Stimulated activated CD8-positive, alpha-beta memory T cell treated with anti-CD3 and anti-CD28 coated beads, Interleukin-4, amount 100 ng/mL, for 24 hours (primary cell): ENCODE results near the gene RALGPS2.

Experiments used
- DNase-seq: peaks from one replicate; pipeline ENCODE4 v3.0.0-alpha.2; 2020; ENCODE audit warnings: low read depth

The RALGPS2 gene

GRCh38 chr1:178864326-178864725, 139.3 kb downstream of the RALGPS2 start:
- no peak for DNase-seq

- no peak for DNase-seq
Observed at GRCh38 chr1:178867670-178868069, 142.6 kb downstream of the RALGPS2 start.

DNA sequence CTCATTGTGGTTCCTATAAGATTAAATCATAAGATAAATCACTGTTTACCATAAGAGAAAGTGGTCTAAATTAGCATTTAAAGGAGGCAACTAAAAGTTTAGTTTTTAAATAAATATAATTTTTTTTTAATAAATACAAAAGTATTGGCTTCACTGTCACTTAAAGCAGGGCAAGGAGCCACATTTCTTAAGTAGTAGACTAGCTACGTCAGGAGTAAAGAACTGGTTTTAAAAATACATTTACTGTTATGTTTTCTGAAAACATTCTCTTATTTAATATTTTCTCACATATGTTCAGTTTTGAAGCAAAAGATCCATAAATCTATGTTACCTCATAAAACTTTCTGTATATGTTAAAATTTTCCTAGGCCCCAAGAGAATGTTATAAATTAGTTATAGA, 143.7 kb downstream of the RALGPS2 start:
- DNase-seq: no peak

GRCh38 chr1:178869119-178869697, 144.2 kb downstream of the RALGPS2 start:
- DNase-seq: no peak

DNA sequence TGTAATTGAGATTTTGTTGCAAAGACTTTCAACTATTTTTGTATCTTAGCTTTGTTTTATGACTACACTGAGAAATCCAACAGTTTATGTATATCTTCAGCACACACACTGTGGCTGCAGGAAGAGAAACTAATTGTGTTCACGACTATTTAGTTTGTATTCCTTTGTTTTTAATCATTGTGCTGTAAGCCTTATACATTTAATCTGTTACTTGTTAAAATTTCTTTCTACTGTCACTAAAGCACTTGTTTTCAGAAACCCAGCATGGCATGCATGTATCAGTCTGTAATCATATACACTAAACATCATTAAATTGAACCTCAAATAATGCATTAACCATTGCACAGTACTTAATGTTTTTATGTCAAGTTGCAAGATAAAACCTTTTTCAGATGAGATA, 145.2 kb downstream of the RALGPS2 start:
- DNase-seq: no peak

- DNase-seq: no peak
Observed at GRCh38 chr1:178870944-178871343, 145.9 kb downstream of the RALGPS2 start, which contains the start of gene ANGPTL1. TSS of gene ANGPTL1 (minus strand) at chr1:178871077. CDS start at chr1:178865776, 5,301 bp downstream.

- no peak for DNase-seq
Observed at GRCh38 chr1:178871551-178872320, 146.7 kb downstream of the RALGPS2 start.

DNA sequence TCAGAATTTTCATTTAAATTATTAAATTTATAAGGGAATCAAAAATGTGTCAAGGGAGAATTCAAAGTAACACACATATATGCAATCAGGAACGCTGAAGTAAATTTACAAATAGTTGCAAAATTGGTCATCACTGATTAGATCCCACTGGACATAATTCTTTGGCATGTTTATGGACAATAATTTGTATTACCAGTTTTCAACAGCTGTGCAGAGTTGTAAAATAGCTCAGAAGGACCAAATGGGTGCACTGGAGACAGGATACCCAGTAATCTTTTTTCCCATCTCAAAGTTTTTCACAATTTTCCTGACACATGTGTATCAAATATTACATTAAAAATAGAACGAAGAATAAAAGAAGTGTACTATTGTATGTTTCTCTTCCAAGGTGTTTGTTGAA, 149.9 kb downstream of the RALGPS2 start:
- no peak for DNase-seq

DNA sequence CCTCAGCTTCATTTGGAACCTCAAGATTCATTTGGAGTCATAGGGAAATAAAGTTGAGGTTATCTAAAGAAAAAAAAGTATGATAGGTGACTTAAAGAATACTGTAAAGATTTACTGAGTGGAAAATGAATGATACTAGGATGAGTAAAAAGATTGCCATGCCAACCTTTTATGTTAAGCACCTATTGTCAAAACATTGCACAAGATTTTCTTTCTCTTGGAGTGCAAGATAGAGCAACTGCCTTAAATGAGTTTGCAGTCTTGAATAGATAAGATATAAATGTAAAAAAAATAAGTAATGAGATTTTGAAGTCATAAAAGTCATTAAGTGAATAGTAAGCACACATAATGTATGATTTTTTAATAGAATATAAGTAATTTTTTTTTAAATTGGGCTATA, 150.9 kb downstream of the RALGPS2 start:
- no peak for DNase-seq

DNA sequence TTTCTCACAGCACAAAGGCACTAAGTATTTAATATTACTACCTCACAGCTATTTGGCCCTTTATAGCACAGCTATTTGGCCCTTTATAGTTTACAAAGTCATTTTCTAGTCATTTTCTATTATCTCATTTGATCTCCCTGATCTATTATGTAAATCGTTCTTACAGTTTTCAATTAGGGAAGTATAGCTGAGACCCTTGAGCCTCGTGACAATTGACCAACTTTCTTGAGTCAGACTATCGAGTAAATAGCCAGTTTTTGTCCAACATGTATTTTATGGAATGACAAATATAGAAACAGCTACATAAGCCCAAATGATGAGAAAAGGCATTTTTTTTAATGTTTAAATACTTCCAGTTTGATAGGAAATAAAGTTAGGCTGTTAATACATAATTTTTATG, 152.9 kb downstream of the RALGPS2 start:
- DNase-seq: no peak

DNA sequence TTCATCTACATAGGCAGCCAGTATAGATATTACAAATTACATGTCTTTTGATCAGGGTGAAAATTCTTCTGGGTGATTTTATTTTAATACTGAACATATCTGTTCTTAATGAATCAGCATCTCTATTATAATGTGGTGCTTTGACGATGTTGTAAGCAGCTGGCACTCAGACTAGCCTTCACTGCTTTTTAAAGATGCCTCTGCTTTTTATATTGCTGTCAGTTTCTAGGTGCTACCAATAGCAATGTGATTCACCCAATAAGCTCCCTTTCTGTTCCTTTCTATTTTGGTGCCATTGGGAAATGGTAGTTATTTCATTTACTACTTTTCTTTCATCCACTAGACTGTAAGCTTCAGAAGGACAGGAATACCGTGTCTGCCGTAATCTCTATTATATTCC, 156.9 kb downstream of the RALGPS2 start:
- DNase-seq: no peak

GRCh38 chr1:178885869-178886268, 160.8 kb downstream of the RALGPS2 start:
- no peak for DNase-seq

DNA sequence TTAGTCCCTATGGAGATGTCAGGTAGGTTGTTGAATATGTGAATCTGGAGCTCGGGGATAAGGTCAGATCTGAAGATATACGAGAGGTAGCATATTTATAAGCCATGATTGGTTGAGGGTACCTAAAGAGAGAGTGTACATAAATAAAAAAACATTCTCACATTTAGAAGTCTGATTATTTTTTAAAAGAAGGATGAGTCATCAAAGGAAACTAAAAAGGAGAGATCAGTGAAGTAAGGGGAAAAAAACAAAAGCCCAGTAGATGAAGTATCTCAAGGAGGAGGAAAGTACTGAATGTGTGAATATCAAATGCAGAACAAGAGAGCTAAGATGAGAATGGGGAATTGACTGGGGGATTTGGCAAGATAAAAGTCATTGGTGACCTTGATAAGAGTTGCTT, 161.5 kb downstream of the RALGPS2 start:
- DNase-seq: no peak

- no peak for DNase-seq
Observed at GRCh38 chr1:178895928-178896327, 170.9 kb downstream of the RALGPS2 start.

DNA sequence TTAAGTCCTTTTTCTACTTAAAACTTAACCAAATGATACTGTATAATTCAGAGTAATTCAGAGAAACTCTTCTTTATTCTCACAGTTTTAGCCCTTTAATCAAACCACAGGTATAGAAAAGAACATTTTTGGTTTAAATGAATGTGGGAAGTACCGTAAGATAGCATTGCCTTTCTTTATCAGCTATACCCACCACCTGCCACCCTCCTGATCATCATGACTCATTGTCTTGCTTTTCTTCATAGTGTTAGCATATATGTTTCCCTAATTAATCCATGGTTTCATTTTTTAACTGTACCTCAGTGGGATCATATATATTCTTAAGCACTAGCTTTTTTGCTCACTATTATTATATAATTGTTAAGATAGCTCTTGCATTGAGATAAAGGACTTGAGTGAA, 173.4 kb downstream of the RALGPS2 start:
- no peak for DNase-seq

DNA sequence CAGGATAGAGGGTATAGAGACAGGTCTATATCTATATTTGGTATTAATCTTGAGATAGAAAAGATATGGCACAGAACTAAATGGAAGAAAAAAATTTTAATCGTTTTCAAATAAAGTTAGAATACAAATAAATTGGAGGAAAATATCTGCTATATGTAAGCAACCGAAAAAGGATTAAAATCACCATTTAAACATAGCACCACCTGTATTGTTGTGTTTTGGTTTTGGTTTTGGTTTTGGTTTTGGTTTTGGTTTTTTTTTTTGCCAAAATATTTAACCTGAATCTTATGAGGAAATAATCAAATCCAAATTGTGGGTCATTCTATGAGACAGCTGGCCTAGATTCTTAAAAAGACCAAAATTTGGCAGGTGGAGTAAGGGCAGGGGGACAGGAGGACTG, 174.4 kb downstream of the RALGPS2 start:
- DNase-seq: no peak

GRCh38 chr1:178901482-178902125, 176.6 kb downstream of the RALGPS2 start:
- no peak for DNase-seq

DNA sequence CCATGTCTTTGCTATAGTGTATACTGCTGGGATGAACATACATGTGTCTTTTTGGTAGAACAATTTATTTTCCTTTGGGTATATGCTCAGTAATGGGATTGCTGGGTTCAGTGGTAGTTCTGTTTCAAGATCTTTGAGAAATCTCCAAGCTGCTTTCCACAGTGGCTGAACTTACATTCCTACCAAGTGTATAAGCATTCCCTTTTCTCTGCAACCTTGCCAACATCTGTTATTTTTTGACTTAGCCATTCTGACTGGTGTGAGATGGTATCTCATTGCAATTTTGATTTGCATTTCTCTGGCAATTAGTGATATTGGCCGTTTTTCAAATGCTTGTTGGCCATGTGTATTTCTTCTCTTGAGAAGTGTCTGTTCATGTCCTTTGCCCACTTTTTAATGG, 183.3 kb downstream of the RALGPS2 start:
- DNase-seq: no peak

- no peak for DNase-seq
Observed at GRCh38 chr1:178910023-178910422, 185.0 kb downstream of the RALGPS2 start.

DNA sequence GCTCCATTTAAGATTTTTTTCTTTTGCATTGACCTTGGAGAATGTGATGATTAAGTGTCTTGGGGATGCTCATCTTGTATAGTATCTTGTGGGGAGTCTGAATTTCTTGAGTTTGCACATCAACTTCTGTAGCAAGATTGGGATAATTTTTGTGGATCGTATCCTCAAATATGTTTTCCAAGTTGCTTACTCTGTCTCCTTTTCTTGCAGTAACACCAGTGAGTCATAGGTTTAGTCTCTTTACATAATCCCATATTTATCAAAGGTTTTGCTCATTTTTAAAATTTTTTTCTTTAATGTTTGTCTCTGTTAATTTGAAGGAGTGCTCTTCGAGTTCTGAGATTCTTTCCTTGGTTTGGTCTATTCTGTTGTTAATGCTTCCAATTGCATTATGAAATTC, 187.6 kb downstream of the RALGPS2 start:
- DNase-seq: no peak

DNA sequence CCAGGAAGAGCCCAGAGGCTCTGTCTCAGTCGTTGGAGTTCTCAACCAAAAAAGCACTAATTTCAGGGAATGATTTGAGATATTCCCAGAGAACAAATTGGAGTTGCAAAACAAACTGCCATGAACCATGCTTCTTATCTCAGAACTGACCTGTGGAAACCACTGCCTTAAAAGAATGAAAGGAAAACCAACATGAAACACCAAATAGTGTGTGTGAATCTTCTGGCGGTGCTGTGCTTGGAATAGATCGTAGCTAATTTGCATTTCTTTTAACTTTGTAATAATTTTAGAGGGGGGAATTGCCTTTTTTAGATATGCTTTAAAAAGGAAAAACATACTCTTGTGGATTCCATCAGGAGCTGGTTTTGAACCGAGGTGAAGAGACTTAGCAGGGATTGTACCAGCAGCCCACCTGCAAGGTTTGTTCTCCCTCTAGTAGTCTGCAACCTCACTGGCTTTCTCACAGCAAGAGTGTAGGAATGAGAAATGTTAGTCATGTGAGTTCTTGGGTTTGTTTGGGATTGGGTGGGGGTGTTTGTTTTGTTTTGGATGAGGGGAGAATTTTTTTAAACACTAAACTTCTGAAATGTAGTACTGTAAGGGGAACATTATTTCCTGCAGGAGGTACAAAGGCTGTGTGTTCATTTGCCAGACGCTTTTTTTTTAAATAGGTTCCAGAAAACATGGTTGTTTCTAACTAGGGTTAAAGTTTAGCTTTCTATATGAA, 191.6 kb downstream of the RALGPS2 start:
- no peak for DNase-seq

GRCh38 chr1:178918308-178918707, 193.3 kb downstream of the RALGPS2 start:
- no peak for DNase-seq

DNA sequence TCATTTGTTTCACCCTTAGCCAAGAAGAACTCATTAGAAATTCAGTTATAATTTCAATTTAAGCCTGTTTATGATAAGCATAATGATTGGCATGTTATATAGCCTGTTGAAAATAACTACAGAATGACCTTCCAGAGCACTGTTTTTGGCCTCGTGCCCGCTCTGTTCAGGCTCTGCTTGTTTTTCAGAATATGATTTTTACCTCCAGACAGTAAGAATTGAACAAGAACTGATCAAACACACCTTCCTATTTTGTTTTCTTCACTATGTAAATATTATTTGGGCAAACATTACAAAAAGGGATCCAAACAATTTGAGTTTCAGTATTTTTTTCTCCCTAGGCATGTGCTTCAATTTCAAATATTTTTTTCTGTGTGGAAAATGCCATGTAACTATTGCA, 193.9 kb downstream of the RALGPS2 start:
- DNase-seq: no peak
